ENCODE measurements around the gene RSPH1. TPM values are rescaled to one million over a fixed set of nuclear protein-coding genes. Genes with fewer than 3 reads are reported as not detected.

The RSPH1 gene
- total RNA-seq, 2 experiments from 2014 or later, result not detected

DNA sequence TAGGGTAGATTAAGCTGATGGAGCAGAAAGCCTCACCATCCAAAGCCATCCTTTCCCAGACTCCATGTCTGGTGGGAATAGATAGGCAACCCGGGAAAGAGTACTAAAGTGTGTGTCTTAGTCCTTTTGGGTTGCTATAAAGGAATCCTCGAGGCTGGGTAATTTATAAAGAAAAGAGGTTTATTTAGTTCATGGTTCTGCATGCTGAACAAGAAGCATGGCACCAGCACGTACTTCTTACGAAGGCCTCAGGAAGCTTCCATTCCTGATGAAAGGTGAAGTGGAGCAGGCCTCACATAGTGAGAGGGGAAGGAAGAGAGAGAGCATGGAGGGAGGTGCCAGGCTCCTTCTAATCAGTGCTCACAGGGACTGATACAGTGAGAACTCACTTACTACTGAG is 11.4 kb upstream of the RSPH1 start:
- Mint-ChIP-seq H3K9me3 (no peaks in the 10 kb centered on the region), H3K4me3 (no peak overlapping the region), H3K4me1 (ENCODE audit: low read depth) (peaks cover 10% of the 10 kb centered on the region), H3K27ac (no peak overlapping the region), H3K27me3 (peaks cover 1% of the 10 kb centered on the region), H3K36me3 (ENCODE audit: low read depth) (no peaks in the 10 kb centered on the region)
- DNase-seq, result no peak
- intact Hi-C loops (cut with micrococcal nuclease), result no loop called here
- TF ChIP-seq, protein P1, sequence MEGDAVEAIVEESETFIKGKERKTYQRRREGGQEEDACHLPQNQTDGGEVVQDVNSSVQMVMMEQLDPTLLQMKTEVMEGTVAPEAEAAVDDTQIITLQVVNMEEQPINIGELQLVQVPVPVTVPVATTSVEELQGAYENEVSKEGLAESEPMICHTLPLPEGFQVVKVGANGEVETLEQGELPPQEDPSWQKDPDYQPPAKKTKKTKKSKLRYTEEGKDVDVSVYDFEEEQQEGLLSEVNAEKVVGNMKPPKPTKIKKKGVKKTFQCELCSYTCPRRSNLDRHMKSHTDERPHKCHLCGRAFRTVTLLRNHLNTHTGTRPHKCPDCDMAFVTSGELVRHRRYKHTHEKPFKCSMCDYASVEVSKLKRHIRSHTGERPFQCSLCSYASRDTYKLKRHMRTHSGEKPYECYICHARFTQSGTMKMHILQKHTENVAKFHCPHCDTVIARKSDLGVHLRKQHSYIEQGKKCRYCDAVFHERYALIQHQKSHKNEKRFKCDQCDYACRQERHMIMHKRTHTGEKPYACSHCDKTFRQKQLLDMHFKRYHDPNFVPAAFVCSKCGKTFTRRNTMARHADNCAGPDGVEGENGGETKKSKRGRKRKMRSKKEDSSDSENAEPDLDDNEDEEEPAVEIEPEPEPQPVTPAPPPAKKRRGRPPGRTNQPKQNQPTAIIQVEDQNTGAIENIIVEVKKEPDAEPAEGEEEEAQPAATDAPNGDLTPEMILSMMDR (IDR thresholded peaks at IDR 0.05), result no peak
- ChIA-PET CTCF (no interaction called here), POLR2A (no interaction called here)
- ATAC-seq, result no peak

- intact Hi-C loops (cut with micrococcal nuclease), result no loop called here
These were observed 9.2 kb upstream of the RSPH1 start for GRCh38 chr21:42505090-42505726.

GRCh38 chr21:42503711-42504110 is 7.7 kb upstream of the RSPH1 start:
- POLR2A ChIA-PET, result interaction anchor here (1.2 kb wide), 1 partner anchor 24 kb away, joined by 5 read pairs; no protein-coding TSS in a partner anchor
- TF ChIP-seq, protein P1 (IDR thresholded peaks at IDR 0.05), result no peak
- DNase-seq (peak; percentile 57), ATAC-seq (peak; percentile 70)
- no peaks in the 10 kb centered on the region for H3K9me3 Mint-ChIP-seq
- H3K27ac Mint-ChIP-seq, result peak overlapping the region; percentile 67
- peaks cover 10% of the 10 kb centered on the region for H3K4me1 Mint-ChIP-seq (ENCODE audit: low read depth)
- H3K4me3 Mint-ChIP-seq, result no peak overlapping the region
- intact Hi-C loops (cut with micrococcal nuclease), result no loop called here
- no peaks in the 10 kb centered on the region for H3K36me3 Mint-ChIP-seq (ENCODE audit: low read depth)
- CTCF ChIA-PET, result interaction anchor here (1.2 kb wide), 1 partner anchor 12 kb away, joined by 3 read pairs; no protein-coding TSS in a partner anchor
- H3K27me3 Mint-ChIP-seq, result peaks cover 1% of the 10 kb centered on the region

More at GRCh38 chr21:42505090-42505726, 9.2 kb upstream of the RSPH1 start:
- CTCF ChIA-PET, result interaction anchor here (1.0 to 1.3 kb wide), 2 partner anchors 10 to 12 kb away, joined by 3 to 4 read pairs; no protein-coding TSS in a partner anchor
- Mint-ChIP-seq H3K9me3 (no peaks in the 10 kb centered on the region), H3K4me3 (no peak overlapping the region), H3K4me1 (ENCODE audit: low read depth) (peaks cover 10% of the 10 kb centered on the region), H3K27ac (no peak overlapping the region), H3K36me3 (ENCODE audit: low read depth) (no peaks in the 10 kb centered on the region), H3K27me3 (peaks cover 1% of the 10 kb centered on the region)
- no peak for ATAC-seq
- POLR2A ChIA-PET, result no interaction called here
- TF ChIP-seq, protein P1 (IDR thresholded peaks at IDR 0.05), result no peak
- DNase-seq, result no peak

DNA sequence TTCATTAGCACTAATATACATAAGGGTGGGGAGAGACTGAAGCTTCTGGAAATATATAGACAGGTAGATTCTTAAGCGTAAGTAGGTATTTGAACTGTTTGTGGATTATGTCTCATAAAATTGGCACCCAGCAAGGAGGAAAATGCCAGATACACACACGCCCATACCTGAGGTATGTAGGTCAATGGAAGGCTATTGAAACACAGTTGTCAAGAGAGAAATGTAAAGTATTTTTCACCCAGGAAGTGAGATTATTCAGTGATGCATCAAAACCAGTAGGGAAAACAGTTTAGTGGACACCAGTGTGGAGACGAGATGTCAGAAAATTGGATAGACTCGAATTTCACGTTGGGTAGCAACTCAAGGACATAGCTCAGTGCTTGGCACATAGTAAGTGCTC is 4.7 kb upstream of the RSPH1 start:
- ChIA-PET POLR2A (interaction anchor here (0.8 kb wide), 1 partner anchor 13 kb away, joined by 3 read pairs; the partner anchor contains the start of gene SLC37A1), CTCF (no interaction called here)
- H3K27ac Mint-ChIP-seq, result no peak overlapping the region
- intact Hi-C loops (cut with micrococcal nuclease), result no loop called here
- H3K36me3 Mint-ChIP-seq (ENCODE audit: low read depth), result no peaks in the 10 kb centered on the region
- H3K4me3 Mint-ChIP-seq, result no peak overlapping the region
- no peaks in the 10 kb centered on the region for H3K27me3 Mint-ChIP-seq
- no peak for ATAC-seq
- peaks cover 18% of the 10 kb centered on the region for H3K4me1 Mint-ChIP-seq (ENCODE audit: low read depth)
- DNase-seq, result no peak
- no peaks in the 10 kb centered on the region for H3K9me3 Mint-ChIP-seq
- TF ChIP-seq, protein P1 (IDR thresholded peaks at IDR 0.05), result no peak

DNA sequence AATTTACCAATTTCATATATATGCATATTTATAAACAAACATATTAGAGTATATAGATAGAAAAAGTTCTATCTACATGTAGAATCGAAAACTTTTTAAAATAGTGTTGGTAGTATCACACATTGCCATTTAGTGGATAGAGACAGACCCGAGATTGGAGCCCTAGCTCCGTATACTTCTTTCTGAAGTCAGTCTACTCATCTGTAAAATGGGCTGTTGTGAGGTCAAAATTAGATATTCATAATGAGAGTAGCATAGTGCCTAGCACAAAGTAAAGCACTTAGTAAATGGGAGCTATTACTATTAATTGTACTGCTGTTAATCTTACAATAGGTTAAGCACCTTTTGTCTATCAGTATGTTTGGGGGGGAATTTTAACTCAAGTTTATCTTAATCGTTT is 4.2 kb upstream of the RSPH1 start:
- DNase-seq, result no peak
- POLR2A ChIA-PET, result interaction anchor here (0.8 kb wide), 1 partner anchor 14 kb away, joined by 3 read pairs; the partner anchor contains the start of gene SLC37A1
- ATAC-seq, result no peak
- Mint-ChIP-seq H3K4me1 (ENCODE audit: low read depth) (peaks cover 22% of the 10 kb centered on the region), H3K9me3 (no peaks in the 10 kb centered on the region), H3K36me3 (ENCODE audit: low read depth) (no peaks in the 10 kb centered on the region), H3K27ac (no peak overlapping the region), H3K27me3 (no peaks in the 10 kb centered on the region), H3K4me3 (no peak overlapping the region)
- CTCF ChIA-PET, result no interaction called here
- intact Hi-C loops (cut with micrococcal nuclease), result no loop called here
- TF ChIP-seq, protein P1 (IDR thresholded peaks at IDR 0.05), result no peak

Measured in activated CD8-positive, alpha-beta T cell treated with anti-CD3 and anti-CD28 coated beads for 36 hours (primary cell).